Measurements from ENCODE around the gene EFNA1. TPM values are rescaled to one million over a fixed set of nuclear protein-coding genes. Genes with fewer than 3 reads are reported as not detected.

Gene EFNA1
- total RNA-seq, 2 donors from 2014 or later = 33.3 to 39.1 TPM

DNA sequence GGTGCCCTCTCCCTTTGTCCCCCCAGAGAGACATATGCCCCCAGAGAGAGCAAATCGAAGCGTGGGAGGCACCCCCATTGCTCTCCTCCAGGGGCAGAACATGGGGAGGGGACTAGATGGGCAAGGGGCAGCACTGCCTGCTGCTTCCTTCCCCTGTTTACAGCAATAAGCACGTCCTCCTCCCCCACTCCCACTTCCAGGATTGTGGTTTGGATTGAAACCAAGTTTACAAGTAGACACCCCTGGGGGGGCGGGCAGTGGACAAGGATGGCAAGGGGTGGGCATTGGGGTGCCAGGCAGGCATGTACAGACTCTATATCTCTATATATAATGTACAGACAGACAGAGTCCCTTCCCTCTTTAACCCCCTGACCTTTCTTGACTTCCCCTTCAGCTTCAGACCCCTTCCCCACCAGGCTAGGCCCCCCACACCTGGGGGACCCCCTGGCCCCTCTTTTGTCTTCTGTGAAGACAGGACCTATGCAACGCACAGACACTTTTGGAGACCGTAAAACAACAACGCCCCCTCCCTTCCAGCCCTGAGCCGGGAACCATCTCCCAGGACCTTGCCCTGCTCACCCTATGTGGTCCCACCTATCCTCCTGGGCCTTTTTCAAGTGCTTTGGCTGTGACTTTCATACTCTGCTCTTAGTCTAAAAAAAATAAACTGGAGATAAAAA, 40.7 kb upstream of the EFNA1 start:
- intact Hi-C loops (cut with DNase I) = no loop called here
- ATAC-seq = no peak
- DNase-seq = no peak

DNA sequence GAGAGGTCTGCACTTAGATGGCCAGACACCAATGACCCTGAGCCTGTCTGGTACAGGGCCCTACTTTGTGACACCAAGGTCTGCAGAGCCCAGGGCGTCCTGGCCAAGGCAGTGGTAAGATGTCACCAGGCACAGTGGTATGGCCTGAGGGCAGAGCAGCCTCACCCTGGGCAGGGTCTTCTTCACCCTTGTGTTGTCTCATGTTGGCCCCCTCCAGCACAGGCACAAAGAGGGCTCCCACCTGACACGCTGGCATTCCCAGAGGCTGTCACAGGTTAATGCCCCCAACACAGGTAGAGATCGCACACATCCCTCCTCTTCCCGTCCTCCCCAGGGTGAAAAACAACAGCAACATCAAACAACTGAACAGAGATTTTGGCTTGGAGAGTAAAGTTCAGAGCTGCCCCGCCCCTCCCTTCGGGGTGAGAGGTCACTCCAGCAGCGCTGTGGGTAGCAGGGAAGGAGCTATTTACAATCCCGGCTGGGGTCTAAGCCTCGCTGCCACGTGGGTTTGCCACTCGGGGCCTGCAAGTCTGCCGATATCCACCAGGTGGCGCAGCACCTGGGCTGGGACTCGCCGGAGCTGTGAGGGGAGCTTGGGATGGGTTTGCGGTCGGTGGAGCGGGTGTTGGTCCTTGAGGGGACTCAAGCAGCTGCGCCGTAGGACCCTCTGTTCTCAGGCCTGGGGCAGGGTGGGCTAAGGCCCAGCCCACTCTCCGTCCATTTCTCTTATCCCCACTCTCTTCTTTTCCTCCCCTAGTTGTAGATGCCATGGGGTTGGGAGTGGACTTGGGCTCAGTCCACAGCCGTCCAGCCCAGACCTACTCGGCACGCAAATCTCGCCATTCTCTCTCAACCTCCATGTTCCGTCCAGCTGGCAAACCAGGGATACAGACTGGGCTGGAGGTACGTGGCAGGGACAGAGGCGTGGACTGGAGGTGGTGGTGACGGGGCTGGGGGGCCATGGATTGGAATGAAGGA, 36.3 kb upstream of the EFNA1 start:
- DNase-seq (peak; percentile 84), ATAC-seq (peak; percentile 62)
- intact Hi-C loops (cut with DNase I) = loop anchor here (1.0 to 5.0 kb wide), 3 partner anchors 36 to 76 kb away; partner anchors contain the start of gene EFNA1 (in 1 of the 2)

DNA sequence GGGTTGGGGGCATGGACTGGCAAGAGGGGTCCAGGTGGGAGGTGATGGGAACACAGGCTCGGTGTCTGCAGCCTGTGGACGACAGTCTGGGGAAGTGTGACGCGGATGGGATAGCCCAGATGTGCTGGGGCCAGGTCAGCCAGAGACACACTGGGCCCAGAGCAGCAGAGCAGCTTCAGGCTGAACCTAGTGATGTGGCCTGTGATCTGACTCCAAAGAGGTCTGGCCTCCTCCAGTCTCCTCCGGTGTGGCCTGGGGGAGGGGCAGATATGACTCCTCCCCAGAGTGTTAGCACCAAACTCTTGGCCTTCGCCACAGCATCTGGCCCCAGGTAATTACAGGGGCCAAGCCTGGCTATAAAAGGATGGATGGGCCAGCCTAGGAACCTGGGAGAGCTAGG, 35.5 kb upstream of the EFNA1 start:
- ATAC-seq (no peak), DNase-seq (no peak)
- intact Hi-C loops (cut with DNase I) = loop anchor here (2.0 to 5.0 kb wide), 2 partner anchors 35 to 75 kb away; partner anchors contain the start of gene EFNA1 (in 1 of the 2)

DNA sequence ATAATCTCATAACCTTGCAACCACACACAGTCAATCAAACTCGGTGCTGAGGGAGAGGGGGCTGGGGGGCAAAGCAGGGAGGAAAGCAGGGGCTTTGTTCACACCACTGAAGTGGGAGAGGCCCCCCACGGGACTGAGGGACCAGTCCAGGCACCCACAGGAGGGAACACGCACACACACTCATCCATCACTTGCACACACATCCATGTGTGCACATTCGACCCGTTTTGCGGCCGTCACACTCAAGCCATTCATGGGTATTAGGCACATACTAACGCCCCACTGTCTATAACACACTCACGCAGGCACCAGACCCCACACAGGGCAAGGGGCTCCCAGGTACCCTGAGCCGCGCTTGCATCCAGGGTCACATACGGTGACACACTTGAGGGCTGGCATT, 35.0 kb upstream of the EFNA1 start:
- intact Hi-C loops (cut with DNase I) = loop anchor here (2.0 to 5.0 kb wide), 2 partner anchors 35 to 74 kb away; partner anchors contain the start of gene EFNA1 (in 1 of the 2)
- DNase-seq (no peak), ATAC-seq (no peak)

DNA sequence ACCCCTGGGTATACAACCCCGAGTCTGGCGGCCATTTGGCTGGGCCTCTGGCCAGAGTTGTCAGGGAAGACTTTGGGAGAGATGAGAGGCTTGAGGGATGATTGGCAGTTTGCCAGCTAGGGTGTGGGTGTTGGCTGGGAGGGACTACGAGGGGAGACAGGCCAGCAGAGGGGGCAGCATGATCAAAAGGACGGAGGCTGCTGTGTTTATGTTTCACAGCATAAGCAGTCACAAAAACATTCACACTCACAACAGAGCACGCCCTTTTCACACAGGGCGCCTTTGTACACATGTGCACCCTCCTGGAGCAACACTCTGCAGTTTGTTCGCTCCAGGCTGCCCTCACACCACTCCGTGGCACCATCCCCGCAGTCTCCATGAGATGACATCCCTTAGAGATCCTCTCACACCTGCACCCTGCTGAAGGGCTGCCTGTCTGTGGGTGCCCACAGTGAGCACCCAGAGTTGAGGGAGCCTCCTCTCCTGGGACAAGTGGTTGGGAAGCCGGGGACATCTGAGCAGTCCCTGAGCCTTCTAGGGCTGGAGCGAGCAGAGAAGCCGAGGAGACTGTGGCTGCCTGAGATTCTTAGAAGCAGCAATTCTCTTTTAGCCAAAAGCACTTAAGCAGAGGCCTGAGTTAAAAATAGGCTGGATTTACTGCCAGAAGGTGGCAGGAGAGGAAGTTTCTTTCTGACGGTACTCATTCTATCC, 33.6 kb upstream of the EFNA1 start:
- ATAC-seq (peak; percentile 62 to 67), DNase-seq (peak; percentile 75)
- intact Hi-C loops (cut with DNase I) = loop anchor here (2.0 to 5.0 kb wide), 2 partner anchors 33 to 73 kb away; partner anchors contain the start of gene EFNA1 (in 1 of the 2)

DNA sequence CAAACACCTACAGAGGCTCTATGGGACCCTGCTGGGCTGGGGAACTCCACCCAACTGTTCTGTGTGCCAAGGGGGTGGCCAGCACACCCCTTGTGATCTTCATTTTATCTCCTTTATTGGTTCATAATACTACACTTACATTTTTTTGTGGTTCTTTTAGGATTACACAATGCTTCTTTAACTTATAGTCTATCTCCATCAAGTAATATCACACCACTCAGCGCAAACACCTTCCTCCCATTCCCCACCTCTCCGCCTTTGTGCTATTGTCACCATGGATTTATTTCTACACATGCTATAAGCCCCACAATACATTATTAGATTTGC, 33.1 kb upstream of the EFNA1 start:
- ATAC-seq = no peak
- intact Hi-C loops (cut with DNase I) = loop anchor here in 1 of 2 donors (5.0 kb wide), 1 partner anchor 33 kb away; the partner anchor contains the start of gene EFNA1
- DNase-seq = no peak

DNA sequence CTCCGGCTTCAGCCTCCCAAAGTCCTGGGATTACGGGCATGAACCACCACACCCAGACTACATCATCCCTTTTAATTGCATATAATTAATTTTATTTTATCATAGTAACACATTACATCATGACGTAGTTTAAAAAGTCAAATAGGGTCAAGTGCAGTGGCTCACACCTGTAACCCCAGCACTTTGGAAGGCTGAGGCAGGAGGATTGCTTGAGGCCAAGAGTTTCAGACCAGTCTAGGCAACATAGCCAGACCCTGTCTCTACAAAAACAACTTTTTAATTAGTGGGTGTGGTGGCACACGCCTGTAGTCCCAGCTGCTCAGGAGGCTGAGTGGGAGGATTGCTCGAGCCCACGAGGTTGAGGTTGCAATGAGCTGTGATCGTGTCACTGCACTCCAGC, 28.3 kb upstream of the EFNA1 start:
- intact Hi-C loops (cut with DNase I) = no loop called here
- ATAC-seq (no peak), DNase-seq (no peak)

DNA sequence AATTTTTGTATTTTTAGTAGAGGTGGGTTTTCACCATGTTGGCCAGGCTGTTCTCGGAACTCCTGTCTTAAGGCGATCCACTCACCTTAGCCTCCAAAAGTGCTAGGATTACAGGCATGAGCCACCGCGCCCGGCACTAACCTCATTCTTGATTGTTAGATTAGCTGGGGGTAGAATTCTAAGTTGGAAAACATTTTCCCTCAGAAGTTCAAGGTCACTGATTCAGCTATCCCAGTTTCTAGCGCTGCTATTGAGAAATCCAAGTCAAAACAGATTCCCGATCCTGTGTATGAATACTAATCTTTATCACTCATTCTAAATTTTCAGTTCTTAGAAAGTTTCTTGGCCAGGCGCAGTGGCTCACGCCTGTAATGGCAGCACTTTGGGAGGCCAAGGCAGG, 24.4 kb upstream of the EFNA1 start:
- DNase-seq = no peak
- no peak for ATAC-seq
- intact Hi-C loops (cut with DNase I) = no loop called here

DNA sequence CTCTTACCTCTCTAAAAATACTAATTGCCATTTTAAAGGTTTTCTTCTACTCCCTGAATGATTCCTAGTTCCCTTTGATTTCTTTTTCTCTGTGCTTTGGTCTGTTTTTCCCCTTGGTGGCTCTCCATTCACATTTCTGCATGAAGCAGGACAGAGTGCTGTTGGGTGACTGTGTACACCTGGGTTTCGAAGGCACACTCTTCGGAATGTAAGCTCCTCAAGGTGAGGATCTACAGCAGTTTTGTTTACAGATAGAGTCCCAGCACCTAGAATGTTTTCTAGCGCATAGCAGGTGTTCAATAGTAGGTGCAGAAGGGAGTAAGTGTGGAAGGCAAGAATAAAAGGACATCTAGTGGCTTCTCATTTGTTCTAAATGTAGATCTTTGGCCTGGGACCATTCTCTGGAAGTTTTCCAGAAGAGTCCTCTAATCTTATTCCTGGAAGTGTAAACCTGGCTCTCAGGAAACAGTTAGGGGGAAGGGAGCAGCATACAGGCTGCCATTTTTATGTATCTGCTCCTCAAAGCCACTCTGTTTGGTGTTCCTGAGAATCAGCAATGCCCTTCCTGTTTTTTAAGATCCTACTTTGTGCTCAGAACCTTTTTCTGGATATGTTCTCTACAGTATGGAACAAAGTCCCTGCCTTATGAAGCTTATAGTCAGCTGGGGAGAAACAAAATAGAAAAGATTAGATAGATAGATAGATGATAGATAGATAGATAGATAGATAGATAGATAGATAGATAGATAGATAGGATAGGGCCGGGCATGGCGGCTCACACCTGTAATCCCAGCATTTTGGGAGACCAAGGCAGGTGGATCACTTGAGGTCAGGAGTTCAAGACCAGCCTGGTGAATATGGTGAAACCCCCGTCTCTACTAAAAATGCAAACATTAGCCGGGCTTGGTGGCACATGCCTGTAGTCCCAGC, 22.8 kb upstream of the EFNA1 start:
- peak in 1 of 2 donors; percentile 43 for ATAC-seq
- intact Hi-C loops (cut with DNase I) = no loop called here
- no peak for DNase-seq

DNA sequence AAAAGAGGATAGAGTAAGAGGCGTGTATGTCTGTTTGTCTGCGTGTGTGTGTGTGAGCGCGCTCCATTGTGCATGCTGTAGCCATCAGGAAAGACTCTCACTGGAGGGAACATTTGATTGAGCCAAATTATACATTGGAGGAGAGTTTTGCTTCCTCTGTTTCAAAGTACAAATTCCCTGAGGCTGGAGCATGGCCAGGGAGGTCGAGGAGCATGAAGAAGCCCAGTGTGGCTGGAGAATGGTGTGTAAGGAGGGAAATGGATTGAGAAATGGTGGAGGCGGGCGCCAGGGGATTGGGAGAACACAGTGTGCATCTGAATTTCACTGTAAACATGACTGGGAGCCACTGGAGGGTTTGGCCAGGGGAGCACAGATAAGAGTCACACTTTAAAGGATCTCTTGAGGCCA, 22.1 kb upstream of the EFNA1 start:
- DNase-seq (peak; percentile 74), ATAC-seq (peak; percentile 66 to 81)
- intact Hi-C loops (cut with DNase I) = no loop called here

DNA sequence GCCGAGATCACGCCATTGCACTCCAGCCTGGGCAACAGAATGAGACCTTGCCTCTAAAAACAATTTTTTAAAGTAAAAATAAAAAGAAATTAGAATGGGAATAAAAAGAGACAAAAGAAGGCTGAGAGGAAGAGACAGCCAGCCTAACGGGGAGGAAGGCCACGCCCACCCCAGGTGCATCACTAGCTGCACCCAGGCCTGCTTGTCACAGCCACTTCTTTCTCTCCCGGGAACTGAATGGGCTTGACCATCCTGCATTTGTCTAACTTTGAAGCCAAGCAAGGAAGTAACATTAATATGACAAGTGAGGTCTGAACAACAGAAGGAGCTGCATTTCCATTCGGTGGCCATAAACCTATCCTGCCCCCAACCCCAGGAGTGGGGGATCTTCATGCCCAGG, 20.8 kb upstream of the EFNA1 start:
- DNase-seq (no peak), ATAC-seq (no peak)
- intact Hi-C loops (cut with DNase I) = no loop called here

DNA sequence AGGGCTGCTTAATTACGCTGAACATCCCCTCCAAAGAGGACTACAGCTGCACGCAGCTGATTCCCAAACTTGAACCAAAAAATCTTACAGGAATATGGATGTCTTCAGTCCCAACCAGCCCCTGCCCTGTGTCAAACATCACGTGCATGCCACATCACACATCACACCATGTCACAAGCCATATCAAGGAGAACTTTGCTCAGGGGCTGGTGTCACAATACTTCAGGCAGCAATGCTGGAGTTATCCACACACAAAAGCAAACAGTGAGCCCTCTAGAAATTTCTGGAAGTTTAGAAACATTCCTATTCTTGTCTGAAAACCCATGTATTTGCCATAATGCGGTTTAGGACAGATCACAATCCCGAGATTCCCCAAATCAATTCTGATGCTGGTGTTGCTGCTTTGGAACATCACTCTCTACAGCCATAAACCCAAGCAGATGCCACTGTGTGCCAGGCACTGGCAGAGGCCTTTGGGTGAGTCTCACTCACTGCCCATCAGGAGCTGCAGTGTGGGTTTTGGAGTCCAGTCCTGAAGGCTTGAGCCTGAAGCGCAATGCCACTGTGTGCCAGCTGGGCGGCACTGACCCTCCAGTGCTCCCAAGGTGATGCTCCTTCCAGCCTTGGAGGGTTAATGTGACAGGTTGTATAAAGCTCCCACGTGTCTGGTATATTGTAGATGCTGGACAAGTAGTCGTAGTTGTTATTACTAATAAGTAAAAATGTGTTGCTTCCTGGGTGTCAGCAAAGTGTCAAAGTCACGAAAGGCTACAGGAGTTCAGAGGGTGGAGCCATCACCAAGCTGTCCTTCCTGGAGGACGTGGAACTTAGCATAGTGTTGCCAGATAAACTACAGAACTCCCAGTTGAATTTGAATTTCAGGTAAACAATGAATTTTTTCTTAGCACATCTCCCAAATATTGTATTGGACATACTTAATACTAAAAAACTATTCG, 20.1 kb upstream of the EFNA1 start:
- ATAC-seq (no peak), DNase-seq (no peak)
- intact Hi-C loops (cut with DNase I) = no loop called here

DNA sequence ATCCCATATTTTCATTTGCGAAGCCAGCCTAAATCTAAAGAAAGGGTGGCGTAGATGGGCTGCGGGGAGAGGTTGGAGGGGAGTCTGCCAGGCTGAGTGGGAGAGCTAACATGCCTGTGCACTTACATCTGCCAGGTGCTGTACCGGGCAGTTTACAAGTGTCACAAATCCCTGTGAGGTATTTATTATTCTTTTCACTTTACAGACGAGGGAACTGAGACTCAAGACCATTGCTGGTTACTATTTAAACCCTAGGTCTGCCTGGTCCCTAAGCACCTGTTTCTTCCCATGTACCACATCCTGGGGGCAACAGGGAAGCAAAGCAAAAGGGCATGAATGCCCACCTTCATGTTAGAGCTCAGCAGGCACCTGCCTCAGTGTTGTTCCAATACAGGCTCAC, 19.4 kb upstream of the EFNA1 start:
- DNase-seq (no peak), ATAC-seq (no peak)
- intact Hi-C loops (cut with DNase I) = no loop called here

DNA sequence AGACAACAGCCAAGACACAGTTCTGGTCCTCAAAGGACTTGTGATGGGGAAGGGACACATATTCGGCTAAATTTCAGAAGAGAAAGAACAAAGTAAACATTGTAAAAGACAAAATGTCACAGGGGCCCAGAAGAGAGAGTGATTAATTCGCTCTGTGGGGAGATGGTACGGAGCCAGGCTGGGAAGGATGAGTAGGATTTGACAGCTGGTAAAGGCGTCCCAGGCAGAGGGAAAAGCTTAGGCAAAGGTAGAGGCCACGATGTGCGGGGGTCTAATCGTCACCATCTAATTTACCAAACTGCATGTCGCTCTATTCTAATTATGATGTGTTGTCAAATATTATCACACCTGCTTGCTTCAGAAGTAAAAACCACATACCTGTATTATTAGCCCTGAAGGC, 17.3 kb upstream of the EFNA1 start:
- intact Hi-C loops (cut with DNase I) = no loop called here

DNA sequence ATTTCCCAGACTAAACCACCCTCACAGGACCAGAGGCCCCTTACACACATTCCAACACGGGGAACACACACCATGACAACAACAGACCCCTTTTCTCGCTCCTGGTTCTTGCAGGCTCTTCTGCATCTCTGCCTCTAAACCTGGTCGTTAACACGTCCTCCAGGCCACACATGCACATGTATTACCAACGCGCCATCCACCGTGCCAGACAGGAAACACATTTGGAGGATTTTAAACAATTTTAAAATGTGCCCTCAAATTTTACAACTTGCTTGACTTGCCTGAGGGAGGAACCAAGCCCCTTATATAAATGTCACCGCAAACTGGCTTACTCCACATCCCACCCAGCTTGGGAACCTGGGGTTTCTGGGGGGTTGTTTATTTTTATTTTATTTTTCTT, 16.9 kb upstream of the EFNA1 start:
- no peak for ATAC-seq
- no peak for DNase-seq
- intact Hi-C loops (cut with DNase I) = no loop called here

More for the DNA sequence above, 17.3 kb upstream of the EFNA1 start:
- ATAC-seq (no peak), DNase-seq (no peak)

DNA sequence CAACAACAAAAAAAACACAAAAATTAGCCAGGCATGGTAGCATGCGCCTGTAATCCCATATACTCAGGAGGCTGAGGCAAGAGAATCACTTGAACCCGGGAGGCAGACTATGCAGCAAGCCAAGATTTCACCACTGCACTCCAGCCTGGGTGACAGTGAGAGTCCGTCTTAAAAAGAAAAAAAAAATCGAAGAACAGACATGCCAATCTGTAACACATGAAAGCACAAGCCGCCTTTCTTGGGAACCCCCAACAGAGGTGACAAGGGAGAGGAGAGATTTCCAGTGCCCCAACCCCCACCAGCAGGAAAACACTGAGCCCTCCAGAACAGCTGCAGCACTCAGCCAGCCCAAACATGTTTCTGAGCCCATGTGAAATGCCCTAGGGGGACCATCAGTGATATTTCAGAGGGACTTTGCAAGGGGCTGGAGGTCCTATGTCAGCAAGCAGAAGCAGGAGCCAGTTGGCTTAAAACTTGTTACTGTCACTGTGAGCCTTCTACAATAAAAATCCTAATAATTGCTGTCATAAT, 14.2 kb upstream of the EFNA1 start:
- intact Hi-C loops (cut with DNase I) = no loop called here
- ATAC-seq = no peak

DNA sequence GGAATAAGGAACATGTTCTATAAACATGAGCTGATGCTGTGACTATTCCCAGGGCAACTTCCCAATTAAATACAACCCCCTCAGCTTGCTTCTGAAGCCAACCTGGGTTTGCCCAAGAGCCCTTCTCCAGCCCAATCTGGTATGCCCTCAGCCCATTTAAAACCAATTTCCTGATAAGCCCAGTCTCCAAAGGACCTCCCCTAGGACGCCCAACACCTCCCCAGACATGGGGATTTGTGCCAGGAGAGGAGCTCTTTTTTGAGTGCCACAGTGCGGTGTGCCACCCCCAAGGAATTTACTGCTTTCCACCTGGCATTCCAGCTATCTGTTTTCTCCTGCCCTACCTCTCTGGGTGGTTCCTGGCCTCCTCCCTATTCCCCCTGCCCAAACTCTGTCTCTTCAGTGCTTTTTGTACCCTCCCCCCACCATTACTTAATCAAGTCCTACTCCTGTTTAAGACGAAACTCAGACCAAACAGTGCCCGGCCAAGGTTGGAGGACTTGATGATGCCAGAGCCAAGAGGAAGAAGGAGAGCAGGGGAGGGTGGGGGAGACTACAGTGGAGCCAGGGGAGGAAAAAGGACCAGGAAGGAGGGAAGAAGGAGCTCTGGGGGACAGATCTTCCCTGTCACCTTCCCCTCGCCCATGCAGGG, 11.4 kb upstream of the EFNA1 start:
- intact Hi-C loops (cut with DNase I) = no loop called here
- ATAC-seq = no peak
- DNase-seq = no peak

More for the DNA sequence above, 14.2 kb upstream of the EFNA1 start:
- no peak for DNase-seq
